Limb (tissue), 2 donors: ENCODE data around the gene MX2.
A peak's percentile ranks its signal among the peaks of the same experiment; 100 is the strongest.

Source experiments
- DNase-seq, 2 donors: peaks; one replicate each; pipeline ENCODE4 v3.0.0-alpha.2; 2016; ENCODE audit errors: extremely low spot score in 2 of 2

Gene MX2

GRCh38 chr21:41387042-41387819, 25.4 kb downstream of the MX2 start:
- peak in 1 of 2 donors; percentile 28 for DNase-seq

- no peak for DNase-seq
Observed at GRCh38 chr21:41387824-41388223, 26.0 kb downstream of the MX2 start.

GRCh38 chr21:41388259-41388658, 26.4 kb downstream of the MX2 start:
- no peak for DNase-seq

GRCh38 chr21:41390043-41390639, 28.3 kb downstream of the MX2 start:
- DNase-seq, result no peak

GRCh38 chr21:41393876-41394465, 32.1 kb downstream of the MX2 start:
- DNase-seq, result no peak

- DNase-seq, result no peak
Observed at GRCh38 chr21:41396558-41397075, 34.8 kb downstream of the MX2 start.

GRCh38 chr21:41397471-41397891, 35.7 kb downstream of the MX2 start:
- no peak for DNase-seq

- no peak for DNase-seq
Observed at GRCh38 chr21:41398251-41398650, 36.4 kb downstream of the MX2 start.

GRCh38 chr21:41398831-41399230, 37.0 kb downstream of the MX2 start:
- DNase-seq, result no peak

GRCh38 chr21:41399246-41399800, 37.5 kb downstream of the MX2 start:
- no peak for DNase-seq

- DNase-seq, result no peak
Observed at GRCh38 chr21:41402231-41402630, 40.4 kb downstream of the MX2 start.

- DNase-seq, result no peak
Observed at GRCh38 chr21:41402796-41403195, 41.0 kb downstream of the MX2 start.

GRCh38 chr21:41403331-41403730, 41.5 kb downstream of the MX2 start:
- DNase-seq, result no peak

GRCh38 chr21:41403966-41404365, 42.1 kb downstream of the MX2 start:
- no peak for DNase-seq

- no peak for DNase-seq
Observed at GRCh38 chr21:41405321-41405720, 43.5 kb downstream of the MX2 start.

GRCh38 chr21:41406340-41406739, 44.5 kb downstream of the MX2 start:
- DNase-seq, result no peak

GRCh38 chr21:41407541-41408460, 46.0 kb downstream of the MX2 start:
- no peak for DNase-seq

GRCh38 chr21:41410361-41410760, 48.5 kb downstream of the MX2 start:
- DNase-seq, result no peak

GRCh38 chr21:41410767-41411448, 49.1 kb downstream of the MX2 start:
- DNase-seq, result no peak

- no peak for DNase-seq
Observed at GRCh38 chr21:41411449-41412089, 49.7 kb downstream of the MX2 start.
